Umbilical cord (tissue), 2 donors: Measurements from ENCODE around the gene MOCS3. TPM values are rescaled to one million over a fixed set of nuclear protein-coding genes. Genes with fewer than 3 reads are reported as not detected.

Experiments
- DNase-seq: peaks from one replicate; pipeline ENCODE4 v3.0.0-alpha.2; 2015; ENCODE audit warnings: low spot score
- total RNA-seq: library from RNA; depleted of rRNA; stranded (reverse); fragments of >200 nt; gene quantifications from one replicate; pipeline ENCODE4 v1.2.3, GENCODE V29; 2014; ENCODE audit warnings: low replicate concordance; ENCODE audit not compliant: insufficient read depth

The MOCS3 gene
- total RNA-seq, 1 donor from 2014 or later = 10.4 TPM

DNA sequence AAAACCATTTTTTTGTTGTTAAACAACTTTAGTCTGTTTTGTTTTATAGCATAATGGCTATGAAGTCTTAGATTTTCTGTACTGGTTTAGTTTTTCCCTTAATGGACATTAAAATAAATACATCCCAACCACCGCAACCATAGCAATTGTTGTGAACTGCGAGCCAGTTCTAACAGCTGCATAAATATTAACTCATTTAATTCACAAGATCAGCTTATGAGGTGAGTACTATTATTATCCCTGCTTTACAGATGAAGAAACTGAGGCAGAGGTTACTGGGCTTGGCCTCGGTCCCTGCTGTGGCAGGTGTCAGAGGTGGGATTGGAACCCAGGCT, 23.1 kb downstream of the MOCS3 start:
- DNase-seq = no peak

DNA sequence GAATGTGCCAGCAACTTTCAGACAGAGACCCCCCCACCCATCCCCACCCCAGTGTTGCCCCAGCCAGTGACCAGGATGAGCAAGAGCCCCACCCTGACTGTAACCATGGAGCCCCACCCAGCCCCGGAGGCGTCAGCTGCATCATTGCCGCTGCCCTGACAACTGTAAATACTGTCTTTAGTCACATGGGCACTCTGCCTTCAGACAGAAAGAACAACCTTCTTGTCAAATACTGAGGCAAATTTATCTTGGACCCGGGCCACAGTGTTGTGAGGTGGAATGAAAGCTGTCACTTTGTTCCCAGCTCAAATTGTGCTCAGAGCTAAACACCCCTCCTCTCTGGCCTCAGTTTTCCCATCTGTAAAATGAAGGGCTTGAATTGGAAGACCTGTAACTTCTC, 23.7 kb downstream of the MOCS3 start:
- peak; percentile 46 for DNase-seq

DNA sequence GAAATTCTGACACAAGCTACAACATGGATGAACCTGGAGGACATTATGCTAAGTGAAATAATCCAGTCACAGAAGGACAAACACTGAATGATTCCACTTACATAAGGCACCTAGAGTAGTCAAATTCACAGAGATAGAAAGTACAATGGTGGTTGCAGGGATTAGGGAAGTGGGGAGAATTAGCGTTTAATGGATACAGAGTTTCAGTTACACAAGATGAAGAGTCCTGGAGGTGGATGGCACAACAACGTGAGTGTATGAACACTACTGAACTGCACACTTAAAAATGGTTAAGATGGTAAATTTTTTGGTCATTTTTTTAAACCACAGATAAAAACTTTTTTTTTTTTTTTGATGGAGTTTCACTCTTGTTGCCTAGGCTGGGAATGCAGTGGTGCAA, 24.7 kb downstream of the MOCS3 start:
- DNase-seq = no peak

DNA sequence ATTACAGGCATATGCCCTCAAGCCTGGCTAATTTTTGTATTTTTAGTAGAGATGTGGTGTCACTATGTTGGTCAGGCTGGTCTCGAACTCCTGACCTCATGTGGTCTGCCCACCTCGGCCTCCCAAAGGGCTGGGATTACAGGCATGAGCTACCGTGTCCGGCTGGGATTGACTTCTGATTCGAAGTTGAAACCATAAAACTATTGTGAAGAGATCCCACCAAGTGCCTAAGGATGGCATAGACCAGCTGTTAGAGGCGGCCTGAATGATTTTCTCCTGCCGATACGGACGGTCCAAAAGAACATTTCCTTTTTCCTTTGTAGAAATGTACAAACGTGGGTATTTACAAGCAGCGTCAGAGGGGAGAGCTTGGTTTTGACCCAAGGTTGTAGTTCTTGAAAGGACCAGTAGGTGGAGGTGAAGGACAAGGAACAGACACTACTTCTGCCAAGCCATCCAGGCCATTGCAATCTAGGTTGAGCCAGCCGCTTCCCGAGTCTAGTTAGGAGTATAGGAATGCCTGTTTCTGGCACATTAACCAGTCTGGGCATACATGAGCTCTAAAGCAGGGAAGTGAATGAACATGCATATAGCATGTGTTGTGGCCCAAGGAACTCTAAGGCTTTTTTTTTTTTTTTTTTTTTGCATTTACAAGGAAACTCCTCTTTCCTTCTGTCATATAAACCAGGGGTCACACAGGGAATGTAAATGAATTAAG, 29.0 kb downstream of the MOCS3 start:
- peak; percentile 90 for DNase-seq

DNA sequence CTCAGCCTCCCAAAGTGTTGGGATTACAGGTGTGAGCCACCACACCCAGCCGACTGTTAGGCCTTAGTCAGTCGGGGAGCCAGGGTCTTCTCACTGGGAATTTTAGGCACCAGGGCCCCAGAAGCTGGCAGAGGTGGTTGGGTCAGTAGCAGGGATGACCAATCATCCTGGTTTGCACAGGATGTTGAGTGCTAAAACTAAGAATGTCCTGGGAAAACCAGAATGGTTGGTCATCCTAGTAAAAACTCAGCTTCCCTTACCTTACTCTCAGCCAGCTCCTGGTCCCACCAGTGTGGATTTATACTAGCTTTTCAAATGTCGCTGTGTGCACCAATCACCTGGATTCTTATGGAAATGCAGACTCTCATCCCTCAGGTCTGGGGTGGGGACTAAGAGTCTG, 32.5 kb downstream of the MOCS3 start:
- DNase-seq = no peak

DNA sequence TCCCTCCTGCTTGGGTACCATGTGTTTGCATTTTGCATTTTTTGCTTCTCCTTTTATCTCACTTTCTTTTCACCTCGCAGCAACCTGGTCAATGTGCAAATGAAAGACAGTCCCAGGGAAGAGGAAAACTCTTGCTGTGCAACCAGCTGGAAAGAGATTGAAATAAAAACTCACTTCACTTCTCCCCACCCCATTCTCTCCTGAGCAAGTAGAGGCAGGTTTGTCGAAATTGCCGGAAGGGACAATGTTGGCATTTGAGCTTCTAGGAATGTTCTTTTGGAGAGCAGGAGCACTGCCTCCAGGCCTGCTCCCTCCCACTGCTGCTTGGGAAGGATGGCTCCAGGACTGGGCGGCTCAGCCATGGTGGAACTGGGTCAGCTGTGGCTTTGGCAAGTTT, 33.7 kb downstream of the MOCS3 start:
- peak; percentile 22 for DNase-seq

DNA sequence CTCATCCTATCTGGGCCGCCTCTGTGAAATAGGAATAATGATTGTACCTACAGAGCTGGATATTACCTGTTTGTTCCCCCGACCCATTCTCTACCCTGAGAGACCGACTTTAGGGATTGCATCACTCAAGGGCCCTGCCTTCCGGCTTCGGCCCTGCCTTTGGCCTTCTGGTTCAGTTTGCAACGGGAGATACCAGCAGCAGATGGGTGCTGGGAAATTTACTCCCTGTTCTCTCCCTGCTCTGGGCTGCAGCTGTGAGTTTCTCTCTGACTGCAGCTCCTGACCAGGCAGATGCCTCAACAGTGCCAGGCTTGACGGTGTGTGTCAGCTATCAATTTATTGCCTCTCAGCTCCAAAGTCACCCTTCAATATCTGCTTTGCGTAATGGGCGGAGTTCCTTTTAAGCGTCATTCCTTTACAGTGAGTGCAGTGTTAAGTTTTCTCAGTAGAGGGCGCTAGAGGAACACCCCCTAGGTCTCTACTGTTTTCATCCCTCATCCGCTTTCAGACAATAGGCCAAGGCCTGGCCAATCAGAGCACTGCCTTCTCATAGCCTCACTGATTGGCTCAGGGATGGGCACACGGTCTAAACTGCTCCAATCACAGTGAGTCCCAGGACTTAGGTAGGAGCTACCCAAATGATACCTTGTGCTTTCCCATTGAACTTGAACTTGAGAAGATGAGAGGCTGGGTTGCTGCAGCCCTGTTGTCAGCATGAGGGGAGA, 34.3 kb downstream of the MOCS3 start:
- DNase-seq = peak; percentile 56

DNA sequence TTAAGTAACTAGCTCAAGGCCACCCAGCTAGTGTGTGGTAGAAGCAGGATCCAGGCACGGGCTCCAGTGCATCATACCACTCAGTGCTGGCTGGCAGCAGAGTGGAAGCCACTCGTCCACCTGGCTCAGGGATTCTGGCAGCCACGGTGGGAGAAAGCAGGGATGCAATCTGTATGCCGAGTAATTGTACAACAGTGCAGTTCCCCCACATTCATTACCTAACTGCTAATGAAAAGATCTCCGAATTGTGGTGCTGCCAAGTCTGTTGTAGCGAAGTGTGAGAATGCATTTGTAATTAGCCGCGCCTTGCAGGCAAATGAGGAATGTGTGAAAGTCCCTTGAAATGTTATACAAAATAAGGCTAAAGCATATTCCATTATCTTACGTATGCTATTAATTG, 35.3 kb downstream of the MOCS3 start:
- no peak for DNase-seq

DNA sequence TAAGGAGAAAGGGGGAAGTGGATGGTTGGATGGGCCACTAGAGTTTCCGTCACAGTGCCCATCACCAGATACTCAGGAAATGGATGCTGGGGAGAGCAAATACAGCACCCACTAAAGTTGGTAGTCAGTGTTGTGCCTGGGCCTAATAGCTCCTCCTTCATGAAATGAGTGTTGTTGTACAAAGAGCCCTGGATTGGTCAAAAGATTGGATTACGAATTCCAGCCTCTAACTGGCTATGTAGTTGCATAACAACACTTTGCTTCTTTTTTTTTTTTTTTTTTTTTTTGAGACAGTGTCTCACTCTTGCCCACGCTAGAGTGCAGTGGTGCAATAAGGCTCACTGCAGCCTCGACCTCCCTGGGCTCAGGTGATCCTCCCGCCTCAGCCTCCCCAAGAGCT, 36.9 kb downstream of the MOCS3 start:
- no peak for DNase-seq

DNA sequence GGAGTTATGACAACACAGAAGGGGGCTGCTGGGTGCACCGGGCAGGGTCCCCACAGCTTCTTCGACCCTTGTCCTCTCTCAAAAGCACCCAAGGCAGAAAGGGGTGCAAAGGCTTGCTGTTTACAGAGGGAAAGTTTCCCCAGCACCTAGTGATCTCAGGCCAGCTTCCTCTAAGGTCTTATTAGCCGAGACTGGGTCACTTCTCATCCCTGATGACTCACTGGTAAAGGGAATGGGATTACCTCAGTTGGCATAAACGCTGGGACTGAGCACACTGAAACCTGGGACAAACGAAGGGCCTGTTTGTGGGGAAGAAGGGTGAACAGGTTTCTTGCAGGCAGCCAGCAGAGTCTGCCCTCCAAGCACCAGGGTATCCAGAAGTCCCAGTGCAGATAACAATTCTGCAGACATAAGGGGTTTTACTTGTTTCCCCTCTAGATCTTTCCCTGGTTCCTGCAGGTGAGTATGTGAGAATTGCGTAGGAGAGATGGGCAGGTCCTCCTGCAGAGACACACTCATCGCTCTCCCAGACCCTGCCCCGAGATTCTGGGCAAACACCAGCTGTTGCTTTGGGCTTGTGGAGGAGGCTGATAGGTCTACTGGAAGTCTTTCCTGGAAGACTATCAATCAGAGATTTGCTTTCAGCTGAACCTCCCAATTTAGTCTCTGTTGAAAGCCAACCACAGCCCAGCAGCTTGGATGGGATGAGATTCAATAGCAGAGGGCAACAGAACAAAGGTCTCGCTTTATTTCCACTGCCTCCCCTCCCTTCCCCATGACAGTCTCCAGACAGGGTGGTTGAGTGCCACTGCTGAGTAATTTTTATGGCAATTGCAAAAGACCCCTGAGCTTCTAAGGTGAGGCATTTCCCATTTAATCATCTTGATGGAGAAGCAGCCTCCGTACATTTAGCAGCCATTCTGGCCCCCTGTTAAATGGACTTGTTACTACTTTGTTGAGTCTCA, 38.6 kb downstream of the MOCS3 start:
- no peak for DNase-seq

DNA sequence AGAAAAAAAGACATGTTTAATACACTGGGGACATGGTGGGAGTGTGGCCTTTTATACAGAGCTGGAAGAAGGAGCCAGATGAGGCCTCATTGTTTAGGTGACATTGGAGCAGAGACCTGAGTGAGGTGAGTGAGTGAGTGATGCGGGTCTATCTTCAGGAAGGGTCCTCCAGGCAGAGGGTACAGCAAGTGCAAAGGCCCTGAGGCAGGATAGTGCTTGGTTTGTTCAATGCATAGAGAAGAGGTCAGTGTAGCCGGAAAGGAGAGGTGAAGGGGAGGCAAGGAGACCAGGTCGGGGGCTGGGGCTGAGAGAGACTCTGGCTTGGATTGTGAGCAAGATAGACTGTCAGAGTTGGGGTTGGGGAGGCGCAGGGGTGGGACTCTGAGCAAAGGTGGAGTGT, 40.7 kb downstream of the MOCS3 start:
- DNase-seq = no peak

DNA sequence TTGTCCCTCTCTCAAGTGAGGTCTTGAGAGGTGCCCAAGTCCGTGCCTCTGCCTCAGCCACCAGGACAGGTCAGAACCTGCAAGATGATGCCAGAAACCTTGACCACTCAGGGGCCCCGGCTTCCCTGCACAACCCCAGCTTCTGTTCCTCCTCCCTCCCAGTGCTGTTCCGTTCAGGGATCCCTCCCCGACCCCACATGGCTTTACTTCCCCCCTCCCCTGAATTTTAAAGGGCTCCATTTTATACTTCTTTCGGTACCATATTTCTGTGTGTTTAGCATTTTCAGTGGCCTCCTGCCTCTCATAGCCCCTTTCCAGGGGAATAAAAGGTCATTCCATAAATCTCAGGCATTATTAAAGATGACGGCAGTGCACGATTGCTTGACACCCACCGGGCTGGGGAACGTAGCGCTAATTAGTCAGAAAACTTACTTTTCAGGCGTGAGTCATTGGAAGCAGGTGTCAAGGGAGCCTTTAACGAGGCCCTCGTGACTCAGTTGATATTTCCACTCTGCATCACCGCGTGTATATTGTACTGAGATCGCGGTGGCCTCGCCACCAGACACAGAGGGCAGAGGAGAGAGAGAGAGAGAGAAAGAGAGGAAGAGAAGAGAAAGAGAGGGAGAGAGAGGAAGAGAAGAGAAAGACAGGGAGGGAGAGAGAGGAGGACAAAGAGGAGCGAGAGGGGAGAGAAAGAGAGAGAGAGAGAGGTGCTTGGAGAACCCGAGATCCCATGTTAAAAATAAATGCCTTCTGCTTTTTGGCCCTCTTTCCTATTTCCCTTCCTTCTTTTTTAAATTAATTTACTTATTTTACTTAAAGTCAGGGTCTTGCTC, 43.0 kb downstream of the MOCS3 start:
- DNase-seq = no peak

DNA sequence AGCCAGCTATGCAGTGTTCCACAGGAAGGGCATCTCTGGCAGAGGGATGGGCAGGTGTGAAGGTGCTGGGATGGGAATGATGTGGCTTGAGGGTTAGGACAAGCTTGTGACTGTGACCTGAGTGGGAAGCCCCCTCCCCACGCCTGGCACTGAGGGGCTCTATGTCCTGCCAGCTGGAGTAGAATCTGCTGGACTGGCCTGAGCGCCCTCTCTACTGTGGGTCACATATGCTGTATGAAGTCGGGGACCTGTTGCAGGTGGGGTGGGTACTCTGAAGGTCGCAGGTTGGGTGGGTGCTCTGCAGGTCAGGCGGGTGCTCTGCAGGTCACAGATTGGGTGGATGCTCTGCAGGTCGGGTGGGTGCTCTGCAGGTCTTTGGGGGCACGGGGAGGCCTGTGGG, 44.0 kb downstream of the MOCS3 start:
- DNase-seq = no peak

DNA sequence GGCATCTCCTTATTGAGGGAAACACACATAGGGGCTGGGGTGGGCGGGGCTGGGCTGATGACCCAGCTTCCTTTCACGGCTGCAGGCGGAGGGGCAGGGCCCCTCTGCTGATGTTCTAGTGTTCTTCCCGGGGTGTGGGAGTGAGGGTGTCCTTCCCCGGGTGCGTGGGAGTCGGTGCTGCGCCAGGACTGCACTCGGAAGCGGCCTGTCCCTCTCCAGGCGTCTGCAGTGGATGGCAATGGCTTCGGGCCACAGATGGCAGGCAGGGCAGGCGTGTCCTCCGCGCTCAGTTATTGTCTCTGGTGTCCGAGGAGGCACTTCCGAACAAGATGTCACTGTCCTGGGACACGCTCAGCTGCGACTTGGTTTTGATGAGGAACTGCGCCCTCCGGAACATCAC, 45.1 kb downstream of the MOCS3 start:
- no peak for DNase-seq

DNA sequence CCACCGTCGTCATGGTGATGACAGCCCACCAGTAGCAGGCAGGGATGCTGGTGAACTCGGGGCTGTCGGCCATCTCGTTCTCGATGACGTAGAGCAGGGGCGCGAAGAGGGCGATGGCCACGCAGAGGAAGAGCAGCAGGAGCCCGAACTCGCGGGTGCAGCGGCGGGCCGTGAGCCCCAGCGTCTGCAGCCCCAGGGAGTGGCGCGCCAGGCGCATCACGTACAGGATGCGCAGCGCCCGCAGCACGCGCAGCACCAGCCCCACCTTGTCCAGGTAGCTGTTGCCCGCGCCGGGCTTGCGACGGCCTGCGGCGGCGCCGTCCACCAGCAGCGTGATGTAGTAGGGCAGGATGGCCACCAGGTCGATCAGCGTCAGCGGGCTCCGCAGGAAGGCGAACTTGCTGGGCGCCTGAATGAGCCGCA, 45.7 kb downstream of the MOCS3 start:
- DNase-seq = no peak

DNA sequence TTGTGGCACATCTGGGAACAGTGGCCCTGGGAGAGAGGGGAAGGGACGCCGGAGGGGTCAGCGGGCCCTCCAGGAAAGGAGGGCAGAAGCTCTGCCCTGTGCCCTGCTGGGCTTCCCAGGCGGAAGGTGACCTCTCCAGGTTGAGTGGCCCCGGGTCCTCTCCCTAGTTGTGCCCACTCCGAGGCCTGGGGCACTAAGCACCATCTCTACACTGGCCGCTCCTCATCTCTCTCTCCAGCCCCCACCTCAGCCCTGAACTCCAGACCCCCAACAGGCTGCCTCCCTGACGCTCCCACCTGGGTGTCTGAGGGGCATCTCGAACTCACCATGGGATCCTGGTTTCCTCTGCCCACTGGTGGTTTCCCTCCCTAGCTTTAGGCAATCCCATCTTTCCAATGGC, 46.2 kb downstream of the MOCS3 start:
- DNase-seq = no peak

DNA sequence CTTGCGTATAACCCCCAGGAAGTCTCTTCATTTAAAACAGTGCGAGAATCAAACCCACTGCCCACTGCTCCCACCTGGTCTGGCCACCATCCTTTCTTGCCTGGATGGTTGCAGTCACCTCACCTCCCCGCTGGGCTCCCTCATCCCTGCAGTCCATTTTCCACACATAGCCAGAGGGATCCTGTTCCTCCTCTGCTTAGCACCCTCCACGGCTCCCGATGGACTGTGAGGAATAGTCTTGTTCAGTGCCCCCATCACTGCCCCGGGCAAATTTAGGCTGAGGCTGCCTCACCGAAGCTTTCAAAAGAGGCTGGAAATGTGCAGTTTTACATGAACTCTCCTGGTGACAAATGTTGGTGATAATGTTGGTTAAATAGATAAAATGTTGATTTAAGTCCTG, 46.6 kb downstream of the MOCS3 start:
- no peak for DNase-seq

DNA sequence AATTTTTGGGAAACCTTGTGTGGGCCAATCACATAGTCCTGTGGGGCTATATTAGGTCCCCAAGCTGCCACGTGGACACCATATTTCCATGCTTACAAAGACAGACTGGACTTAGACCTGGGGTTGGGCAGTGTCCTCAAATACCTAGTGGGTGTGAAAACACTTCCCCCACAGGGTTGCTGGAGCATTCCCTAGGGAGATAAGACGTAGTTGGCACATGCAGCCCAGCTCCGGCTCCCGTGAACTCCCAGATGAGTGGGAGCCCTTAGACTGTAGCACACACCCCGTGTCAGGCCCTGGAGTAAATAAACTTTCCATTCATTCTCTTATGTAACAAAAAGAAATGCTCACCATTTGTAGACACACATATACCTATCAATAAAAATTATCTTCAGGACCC, 50.1 kb downstream of the MOCS3 start:
- no peak for DNase-seq

DNA sequence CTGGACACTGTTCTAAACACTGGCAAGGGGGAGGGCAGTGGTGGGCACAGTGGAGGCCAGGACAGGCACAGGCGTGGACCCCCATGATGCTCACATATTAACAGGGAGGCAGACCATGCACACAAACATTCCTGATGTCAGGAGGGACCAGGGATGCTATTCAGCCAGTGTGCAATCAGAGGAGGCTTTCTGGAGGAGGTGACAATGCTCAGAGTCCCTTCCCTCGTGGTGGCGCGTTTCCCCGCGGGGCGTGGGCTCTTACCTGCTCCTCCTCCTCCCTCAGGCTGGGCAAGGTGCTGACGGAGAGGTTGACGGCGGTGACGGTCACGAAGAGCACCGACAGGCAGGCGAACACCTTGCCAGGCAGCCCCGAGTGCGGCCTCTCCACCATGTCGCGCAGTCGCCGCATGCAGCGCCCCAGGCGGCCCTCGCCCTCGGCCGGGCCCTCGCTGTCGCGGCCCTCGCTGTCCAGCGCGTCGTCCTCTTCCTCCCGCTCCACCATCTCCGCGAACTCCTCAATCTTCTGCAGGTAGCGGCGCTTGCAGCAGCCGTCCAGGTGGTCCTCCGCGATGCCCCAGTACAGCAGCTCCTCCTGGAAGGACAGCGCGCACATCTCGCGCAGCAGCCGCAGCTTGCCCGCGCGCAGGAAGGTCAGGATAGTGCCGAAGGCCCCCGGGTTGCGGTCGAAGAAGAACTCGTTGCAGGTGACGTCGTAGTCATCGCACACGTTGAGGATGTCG, 50.9 kb downstream of the MOCS3 start:
- DNase-seq = no peak

DNA sequence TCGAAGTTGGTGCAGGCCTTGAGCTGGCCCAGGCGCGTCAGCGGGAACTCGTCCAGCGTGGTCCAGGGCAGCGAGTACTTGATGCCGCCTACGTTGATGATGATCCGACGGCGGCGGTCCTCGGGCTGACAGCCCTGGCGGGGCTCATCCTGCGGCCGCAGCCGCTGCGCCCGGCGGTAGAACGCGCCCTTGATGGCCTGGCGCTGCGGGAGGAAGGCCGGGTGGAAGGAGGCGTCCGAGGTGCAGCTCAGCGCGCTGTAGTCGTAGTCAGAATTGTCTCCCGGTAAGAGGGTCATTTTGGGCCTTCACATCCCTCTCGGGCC, 51.4 kb downstream of the MOCS3 start:
- DNase-seq = no peak

DNA sequence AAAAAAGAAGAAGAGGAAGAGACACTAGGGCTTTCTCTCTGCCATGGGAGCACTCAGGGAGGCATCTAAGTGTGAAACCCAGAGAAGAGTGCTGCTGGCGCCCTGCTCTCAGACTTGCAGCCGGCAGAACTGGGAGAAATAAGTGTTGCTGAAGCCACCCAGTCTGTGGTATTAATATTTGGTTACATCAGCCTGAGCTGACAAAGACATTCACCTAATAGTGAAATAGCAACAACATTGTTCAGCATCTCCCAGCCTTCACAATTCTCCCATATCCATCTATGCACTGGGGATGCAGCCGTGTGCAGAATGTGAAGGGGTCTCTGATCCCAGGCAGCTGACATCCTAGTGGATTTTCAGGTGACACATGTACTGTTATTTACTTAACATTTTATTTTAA, 52.3 kb downstream of the MOCS3 start:
- no peak for DNase-seq
